Fibroblast of villous mesenchyme (primary cell): Measurements from ENCODE around the gene PRKD1. TPM values are rescaled to one million over a fixed set of nuclear protein-coding genes. Genes with fewer than 3 reads are reported as not detected.

Experiments
- DNase-seq: peaks from one replicate; pipeline ENCODE4 v3.0.0-alpha.2; 2010; ENCODE audit warnings: low read depth
- H3K4me3 ChIP-seq: 2 replicates; pipeline ENCODE4 v1.5.1; 2011; ENCODE audit warnings: low read depth, mild to moderate bottlenecking, low read length
- CTCF ChIP-seq: IDR thresholded peaks from 2 replicates; pipeline ENCODE4 v1.5.1; 2012; ENCODE audit warnings: low read depth, mild to moderate bottlenecking, low read length; ENCODE audit not compliant: insufficient read depth
- total RNA-seq: library from RNA; depleted of rRNA; stranded (reverse); fragments of >200 nt; gene quantifications from 2 replicates; pipeline ENCODE4 v1.2.3, GENCODE V29; 2012

The PRKD1 gene
- total RNA-seq, 1 donor = 13.8 TPM

- TF ChIP-seq CTCF = no peak
- H3K4me3 ChIP-seq = no peak overlapping the region
- DNase-seq = no peak
Observed at GRCh38 chr14:29579838-29580237, 347.8 kb downstream of the PRKD1 start.

GRCh38 chr14:29576927-29577326, 350.7 kb downstream of the PRKD1 start:
- TF ChIP-seq CTCF = no peak
- DNase-seq = no peak
- no peak overlapping the region for H3K4me3 ChIP-seq

GRCh38 chr14:29569194-29569593, 358.5 kb downstream of the PRKD1 start:
- TF ChIP-seq CTCF = no peak
- no peak overlapping the region for H3K4me3 ChIP-seq
- no peak for DNase-seq

GRCh38 chr14:29566194-29566593, 361.5 kb downstream of the PRKD1 start:
- no peak for DNase-seq
- no peak overlapping the region for H3K4me3 ChIP-seq
- no peak for TF ChIP-seq CTCF

- no peak overlapping the region for H3K4me3 ChIP-seq
- DNase-seq = peak; percentile 73
Observed at GRCh38 chr14:29558516-29558915, 369.1 kb downstream of the PRKD1 start.

GRCh38 chr14:29554335-29554734, 373.3 kb downstream of the PRKD1 start:
- H3K4me3 ChIP-seq = no peak overlapping the region
- TF ChIP-seq CTCF = no peak
- no peak for DNase-seq

More at GRCh38 chr14:29558516-29558915, 369.1 kb downstream of the PRKD1 start:
- TF ChIP-seq CTCF = no peak

- no peak for DNase-seq
- H3K4me3 ChIP-seq = no peak overlapping the region
- TF ChIP-seq CTCF = no peak
Observed at GRCh38 chr14:29553427-29553826, 374.2 kb downstream of the PRKD1 start.
